GM18507 (cell line): ENCODE results near the gene PLEK.

Experiments used
- DNase-seq: peaks from one replicate; pipeline ENCODE4 v3.0.0; 2011; ENCODE audit warnings: low read depth; ENCODE audit not compliant: insufficient read length; ENCODE audit errors: extremely low spot score
- FAIRE-seq: peaks from 2 replicates; lab custom pipeline; 2011; peaks lifted over from hg19 to GRCh38; lab: Jason Lieb, UNC

PLEK gene

GRCh38 chr2:68411397-68412126, 46.5 kb downstream of the PLEK start:
- DNase-seq (no peak), FAIRE-seq (peak; percentile 97)

GRCh38 chr2:68412127-68412819, 47.2 kb downstream of the PLEK start:
- DNase-seq (no peak), FAIRE-seq (no peak)

- FAIRE-seq = no peak
- DNase-seq = no peak
Measured at GRCh38 chr2:68413466-68413865, 48.4 kb downstream of the PLEK start.

- DNase-seq (no peak), FAIRE-seq (no peak)
Measured at GRCh38 chr2:68414452-68414851, 49.4 kb downstream of the PLEK start.

- DNase-seq = no peak
- FAIRE-seq = no peak
Measured at GRCh38 chr2:68414876-68415275, 49.8 kb downstream of the PLEK start.

GRCh38 chr2:68415521-68415920, 50.4 kb downstream of the PLEK start:
- peak; percentile 42 for FAIRE-seq
- DNase-seq = no peak

GRCh38 chr2:68416081-68416675, 51.1 kb downstream of the PLEK start:
- DNase-seq (no peak), FAIRE-seq (no peak)

GRCh38 chr2:68417926-68418325, 52.8 kb downstream of the PLEK start:
- FAIRE-seq (peak; percentile 56), DNase-seq (no peak)

GRCh38 chr2:68418419-68418818, 53.3 kb downstream of the PLEK start:
- FAIRE-seq = no peak
- DNase-seq = no peak

GRCh38 chr2:68418855-68419254, 53.8 kb downstream of the PLEK start:
- no peak for FAIRE-seq

GRCh38 chr2:68420254-68420910, 55.3 kb downstream of the PLEK start:
- FAIRE-seq = no peak
- no peak for DNase-seq

More at GRCh38 chr2:68418855-68419254, 53.8 kb downstream of the PLEK start:
- no peak for DNase-seq

GRCh38 chr2:68423966-68424650, 59.0 kb downstream of the PLEK start:
- DNase-seq = peak; percentile 50
- peak; percentile 100 for FAIRE-seq

- FAIRE-seq = no peak
Measured at GRCh38 chr2:68425503-68425902, 60.4 kb downstream of the PLEK start.

GRCh38 chr2:68426446-68426845, 61.4 kb downstream of the PLEK start:
- FAIRE-seq (no peak), DNase-seq (no peak)

More at GRCh38 chr2:68425503-68425902, 60.4 kb downstream of the PLEK start:
- no peak for DNase-seq

- DNase-seq (no peak), FAIRE-seq (peak; percentile 84)
Measured at GRCh38 chr2:68426848-68427579, 61.9 kb downstream of the PLEK start.

GRCh38 chr2:68428126-68428525, 63.0 kb downstream of the PLEK start:
- DNase-seq (no peak), FAIRE-seq (peak; percentile 15)

- DNase-seq (no peak), FAIRE-seq (no peak)
Measured at GRCh38 chr2:68428746-68429145, 63.7 kb downstream of the PLEK start.

- FAIRE-seq = no peak
- no peak for DNase-seq
Measured at GRCh38 chr2:68429311-68429826, 64.3 kb downstream of the PLEK start.
